Measurements from ENCODE around the gene VSNL1. TPM values are rescaled to one million over a fixed set of nuclear protein-coding genes. Genes with fewer than 3 reads are reported as not detected.
"Not testable (repeated sequence)": the region's sequence is repeated elsewhere in the genome, so short reads cannot be mapped to it uniquely, and the experiment has no call there.

Gene VSNL1
- total RNA-seq, 1 donor from 2014 or later = 2.1 TPM

DNA sequence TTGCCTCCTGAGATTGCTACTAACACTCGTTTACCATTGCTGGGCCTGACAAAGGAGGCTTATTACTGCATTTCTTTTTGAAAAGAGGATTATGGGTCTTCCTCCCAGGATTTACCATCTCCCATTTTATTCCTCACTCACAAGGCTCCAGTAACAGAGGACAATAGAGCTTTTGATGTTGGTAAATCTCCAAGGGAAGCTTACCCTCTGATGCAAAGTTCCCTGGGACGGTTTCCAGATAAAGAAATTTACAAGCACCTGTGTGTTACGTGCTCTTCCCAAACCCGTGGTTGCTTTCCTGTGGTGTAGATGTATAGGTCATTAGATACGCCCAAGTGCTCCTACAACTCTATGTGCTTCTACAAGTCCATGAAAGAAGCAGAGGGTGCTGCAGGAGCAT lies 17.1 kb downstream of the VSNL1 start:
- Histone ChIP-seq H3K27ac (ENCODE audit: low read depth, low read length) (no peak overlapping the region), H3K9me3 (ENCODE audit: control insufficient read depth in 3 of 3, low read length in 3 of 3) (no peaks in the 10 kb centered on the region), H3K9ac (ENCODE audit: low read depth in 1 of 3, low read length in 3 of 3) (no peak overlapping the region), H3K4me1 (ENCODE audit: control insufficient read depth in 3 of 3, insufficient read depth in 3 of 3, low read length in 3 of 3) (no peaks in the 10 kb centered on the region), H3K36me3 (ENCODE audit: control insufficient read depth in 3 of 3, insufficient read depth in 3 of 3, low read length in 3 of 3) (no peaks in the 10 kb centered on the region), H3K27me3 (ENCODE audit: control insufficient read depth in 3 of 3, insufficient read depth in 3 of 3, low read length in 3 of 3) (peaks cover 0 to 2% (median 0%) of the 10 kb centered on the region in 3 donors), H3K4me3 (ENCODE audit: low read length in 3 of 3) (no peak overlapping the region)

DNA sequence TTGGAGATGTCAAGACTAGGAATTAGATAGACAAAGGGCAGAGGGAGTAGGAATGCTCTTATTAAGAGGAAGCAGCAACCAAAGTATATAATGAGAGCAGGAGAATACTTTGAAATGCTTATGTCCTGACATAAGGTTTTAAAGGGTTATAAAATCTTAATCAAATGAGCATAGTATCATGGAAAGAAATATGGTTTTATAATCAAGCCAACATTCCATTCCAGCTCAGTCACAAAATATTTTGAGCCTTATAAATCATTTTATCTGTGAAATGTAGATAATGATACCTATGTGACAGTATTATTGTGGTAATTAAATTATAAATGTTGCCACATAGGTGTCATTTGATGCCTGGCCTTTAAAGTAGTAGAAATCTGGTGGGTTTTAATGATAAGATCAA lies 17.6 kb downstream of the VSNL1 start:
- Histone ChIP-seq H3K9me3 (ENCODE audit: control insufficient read depth in 3 of 3, low read length in 3 of 3) (no peaks in the 10 kb centered on the region), H3K36me3 (ENCODE audit: control insufficient read depth in 3 of 3, insufficient read depth in 3 of 3, low read length in 3 of 3) (no peaks in the 10 kb centered on the region), H3K4me1 (ENCODE audit: control insufficient read depth in 3 of 3, insufficient read depth in 3 of 3, low read length in 3 of 3) (no peaks in the 10 kb centered on the region), H3K4me3 (ENCODE audit: low read length in 3 of 3) (no peak overlapping the region), H3K27ac (ENCODE audit: low read depth, low read length) (no peak overlapping the region), H3K9ac (ENCODE audit: low read depth in 1 of 3, low read length in 3 of 3) (no peak overlapping the region), H3K27me3 (ENCODE audit: control insufficient read depth in 3 of 3, insufficient read depth in 3 of 3, low read length in 3 of 3) (peaks cover 0 to 2% (median 0%) of the 10 kb centered on the region in 3 donors)

DNA sequence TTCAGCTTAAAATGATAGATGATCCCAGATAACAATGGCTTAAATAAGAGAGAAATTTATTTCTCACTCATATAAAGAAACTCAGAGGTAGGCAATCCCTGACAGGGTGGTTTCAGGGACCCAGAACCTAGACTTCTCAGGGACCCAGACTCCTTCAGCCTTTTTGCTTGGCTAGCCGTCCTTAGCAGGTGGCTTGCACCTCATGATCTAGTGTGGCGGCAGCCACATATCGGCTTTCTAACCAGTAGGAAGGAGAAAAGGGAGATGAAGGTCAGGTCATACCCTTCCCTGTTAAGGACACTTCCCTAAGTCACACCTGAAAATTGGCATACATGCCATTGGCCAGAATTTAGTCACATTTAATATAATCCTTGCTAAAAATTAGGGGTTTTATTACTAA lies 18.4 kb downstream of the VSNL1 start:
- Histone ChIP-seq H3K36me3 (ENCODE audit: control insufficient read depth in 3 of 3, insufficient read depth in 3 of 3, low read length in 3 of 3) (no peaks in the 10 kb centered on the region), H3K4me1 (ENCODE audit: control insufficient read depth in 3 of 3, insufficient read depth in 3 of 3, low read length in 3 of 3) (no peaks in the 10 kb centered on the region), H3K9ac (ENCODE audit: low read depth in 1 of 3, low read length in 3 of 3) (no peak overlapping the region), H3K27me3 (ENCODE audit: control insufficient read depth in 3 of 3, insufficient read depth in 3 of 3, low read length in 3 of 3) (peaks cover 0 to 2% (median 0%) of the 10 kb centered on the region in 3 donors), H3K4me3 (ENCODE audit: low read length in 3 of 3) (no peak overlapping the region), H3K9me3 (ENCODE audit: control insufficient read depth in 3 of 3, low read length in 3 of 3) (no peaks in the 10 kb centered on the region), H3K27ac (ENCODE audit: low read depth, low read length) (no peak overlapping the region)

DNA sequence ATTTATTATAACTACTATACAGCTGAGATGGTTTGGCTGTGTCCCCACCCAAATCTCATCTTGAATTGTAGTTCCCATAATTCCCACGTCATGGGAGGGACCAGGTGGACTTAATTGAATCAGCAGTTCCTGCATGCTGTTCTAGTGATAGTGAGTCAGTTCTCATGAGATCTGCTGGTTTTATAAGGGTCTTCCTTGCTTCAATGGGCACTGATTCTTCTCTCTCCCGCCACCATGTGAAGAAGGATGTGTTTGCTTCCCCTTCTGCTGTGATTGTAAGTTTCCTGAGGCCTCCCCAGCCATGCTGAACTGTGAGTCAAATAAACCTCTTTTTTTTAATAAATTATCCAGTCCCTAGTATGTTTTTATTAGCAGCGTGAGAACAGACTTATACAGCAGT lies 25.2 kb downstream of the VSNL1 start:
- not testable (repeated sequence) for H3K4me3 ChIP-seq (ENCODE audit: low read length in 3 of 3); H3K36me3 ChIP-seq (ENCODE audit: control insufficient read depth in 3 of 3, insufficient read depth in 3 of 3, low read length in 3 of 3); H3K4me1 ChIP-seq (ENCODE audit: control insufficient read depth in 3 of 3, insufficient read depth in 3 of 3, low read length in 3 of 3); H3K27me3 ChIP-seq (ENCODE audit: control insufficient read depth in 3 of 3, insufficient read depth in 3 of 3, low read length in 3 of 3); H3K27ac ChIP-seq (ENCODE audit: low read depth, low read length); H3K9me3 ChIP-seq (ENCODE audit: control insufficient read depth in 3 of 3, low read length in 3 of 3); H3K9ac ChIP-seq (ENCODE audit: low read depth in 1 of 3, low read length in 3 of 3)

DNA sequence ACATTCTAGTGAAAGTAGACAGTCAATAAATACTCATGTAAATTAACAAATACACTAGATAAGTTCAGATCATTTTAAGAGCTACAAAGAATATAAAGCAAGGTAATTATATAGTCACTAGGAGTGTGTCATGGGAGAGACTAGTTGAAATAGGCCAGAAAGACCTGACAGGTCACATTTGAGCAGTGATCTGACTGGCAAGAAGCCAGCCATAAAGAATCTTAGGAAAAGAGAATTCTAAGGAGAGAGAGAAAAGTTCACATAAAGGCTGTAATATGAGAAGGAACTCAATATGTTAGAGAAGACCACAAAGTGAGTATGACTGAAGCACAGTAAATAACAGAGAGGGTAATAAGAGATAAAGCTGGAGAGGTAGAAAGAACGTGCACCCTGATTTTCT lies 31.2 kb downstream of the VSNL1 start:
- no peaks in the 10 kb centered on the region for H3K27me3 ChIP-seq (ENCODE audit: control insufficient read depth in 3 of 3, insufficient read depth in 3 of 3, low read length in 3 of 3)
- H3K9ac ChIP-seq (ENCODE audit: low read depth in 1 of 3, low read length in 3 of 3) = no peak overlapping the region
- H3K9me3 ChIP-seq (ENCODE audit: control insufficient read depth in 3 of 3, low read length in 3 of 3) = no peaks in the 10 kb centered on the region
- H3K4me1 ChIP-seq (ENCODE audit: control insufficient read depth in 3 of 3, insufficient read depth in 3 of 3, low read length in 3 of 3) = no peaks in the 10 kb centered on the region
- H3K36me3 ChIP-seq (ENCODE audit: control insufficient read depth in 3 of 3, insufficient read depth in 3 of 3, low read length in 3 of 3) = no peaks in the 10 kb centered on the region
- H3K27ac ChIP-seq (ENCODE audit: low read depth, low read length) = no peak overlapping the region
- H3K4me3 ChIP-seq (ENCODE audit: low read length in 3 of 3) = no peak overlapping the region

DNA sequence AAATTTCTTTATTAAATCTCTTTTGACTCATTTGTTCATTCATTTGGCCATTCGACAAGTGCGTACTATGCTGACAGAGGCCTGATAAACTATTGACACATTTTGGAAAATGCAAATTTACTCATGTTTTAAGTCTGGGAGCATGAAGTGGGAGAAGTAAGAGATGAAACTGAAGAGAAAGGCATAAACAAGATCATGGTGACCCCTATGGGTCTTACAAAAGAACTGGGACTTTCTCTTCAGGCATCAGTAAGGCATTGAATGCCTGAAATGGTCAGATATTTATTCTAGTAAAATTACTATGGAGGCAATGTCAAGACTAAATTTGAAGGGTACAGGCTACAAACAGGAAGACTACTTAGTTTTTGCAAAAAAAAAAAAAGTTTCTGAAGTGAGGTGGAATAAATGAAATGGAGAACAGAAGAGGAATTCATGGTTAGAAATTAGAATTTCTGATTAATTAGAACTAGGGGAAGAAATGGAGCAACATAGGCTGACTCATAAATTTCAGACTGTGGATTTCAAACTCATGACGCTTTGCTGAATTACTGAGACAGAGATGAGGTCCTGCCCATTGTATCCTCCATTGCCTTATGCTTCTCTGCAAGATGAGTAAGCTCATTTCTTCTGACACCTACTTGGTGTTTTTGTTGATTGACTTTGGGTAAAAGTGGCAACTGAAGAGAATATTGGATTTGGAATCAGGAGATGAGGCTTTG lies 32.7 kb downstream of the VSNL1 start:
- Histone ChIP-seq H3K36me3 (ENCODE audit: control insufficient read depth in 3 of 3, insufficient read depth in 3 of 3, low read length in 3 of 3) (no peaks in the 10 kb centered on the region), H3K4me1 (ENCODE audit: control insufficient read depth in 3 of 3, insufficient read depth in 3 of 3, low read length in 3 of 3) (no peaks in the 10 kb centered on the region), H3K27me3 (ENCODE audit: control insufficient read depth in 3 of 3, insufficient read depth in 3 of 3, low read length in 3 of 3) (no peaks in the 10 kb centered on the region), H3K9ac (ENCODE audit: low read depth in 1 of 3, low read length in 3 of 3) (no peak overlapping the region), H3K27ac (ENCODE audit: low read depth, low read length) (no peak overlapping the region), H3K9me3 (ENCODE audit: control insufficient read depth in 3 of 3, low read length in 3 of 3) (no peaks in the 10 kb centered on the region), H3K4me3 (ENCODE audit: low read length in 3 of 3) (no peak overlapping the region)

DNA sequence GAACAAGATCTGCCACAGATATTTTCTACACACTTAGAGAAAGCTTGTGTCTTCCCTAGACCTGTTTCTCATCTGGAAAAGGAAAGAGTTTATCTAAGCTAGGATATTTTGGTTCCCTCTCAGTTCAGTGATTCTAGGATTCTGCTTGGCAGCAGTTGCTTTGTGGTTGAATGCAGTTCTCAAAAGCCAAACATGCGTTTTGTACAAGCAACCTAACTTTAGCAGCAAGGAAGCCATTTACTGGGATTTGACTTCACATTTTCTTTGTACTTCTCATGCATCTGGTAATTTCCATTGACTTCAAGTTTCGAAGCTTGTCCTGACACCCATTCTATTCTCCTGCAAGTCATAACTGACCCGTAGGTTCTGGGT lies 33.3 kb downstream of the VSNL1 start:
- H3K9ac ChIP-seq (ENCODE audit: low read depth in 1 of 3, low read length in 3 of 3) = no peak overlapping the region
- H3K4me3 ChIP-seq (ENCODE audit: low read length in 3 of 3) = no peak overlapping the region
- H3K27ac ChIP-seq (ENCODE audit: low read depth, low read length) = no peak overlapping the region
- no peaks in the 10 kb centered on the region for H3K9me3 ChIP-seq (ENCODE audit: control insufficient read depth in 3 of 3, low read length in 3 of 3)
- no peaks in the 10 kb centered on the region for H3K4me1 ChIP-seq (ENCODE audit: control insufficient read depth in 3 of 3, insufficient read depth in 3 of 3, low read length in 3 of 3)
- H3K27me3 ChIP-seq (ENCODE audit: control insufficient read depth in 3 of 3, insufficient read depth in 3 of 3, low read length in 3 of 3) = no peaks in the 10 kb centered on the region
- H3K36me3 ChIP-seq (ENCODE audit: control insufficient read depth in 3 of 3, insufficient read depth in 3 of 3, low read length in 3 of 3) = no peaks in the 10 kb centered on the region

DNA sequence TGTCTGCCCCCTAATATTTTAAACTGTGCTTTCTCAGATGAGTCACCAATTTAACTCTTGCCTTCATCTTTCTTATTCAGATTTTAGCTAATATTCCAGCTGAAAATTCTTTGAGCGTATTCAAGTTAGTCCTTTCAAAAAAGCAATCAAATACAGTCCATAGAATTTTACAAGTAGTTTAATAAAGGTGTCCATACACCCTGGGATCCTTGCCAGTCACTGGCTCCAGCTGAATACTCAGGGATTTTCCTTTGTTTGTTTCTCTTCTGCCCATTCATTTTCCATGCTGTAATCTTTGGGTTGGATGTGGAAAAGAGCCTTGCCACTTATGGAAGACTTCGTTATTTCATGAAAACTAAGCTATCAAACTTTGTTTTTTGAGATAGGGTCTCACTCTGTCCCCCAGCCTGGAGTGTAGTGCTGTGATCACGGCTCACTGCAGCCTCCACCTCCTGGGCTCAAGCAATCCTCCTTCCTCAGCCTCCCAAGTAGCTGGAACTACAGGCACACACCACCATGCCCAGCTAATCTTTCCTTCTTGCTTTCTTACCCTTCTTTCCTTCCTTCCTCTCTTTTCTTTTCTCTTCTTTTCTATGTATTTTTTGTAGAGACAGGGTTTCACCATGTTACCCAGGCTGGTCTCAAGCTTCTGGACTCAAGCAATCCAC lies 34.0 kb downstream of the VSNL1 start:
- no peaks in the 10 kb centered on the region for H3K9me3 ChIP-seq (ENCODE audit: control insufficient read depth in 3 of 3, low read length in 3 of 3)
- H3K4me1 ChIP-seq (ENCODE audit: control insufficient read depth in 3 of 3, insufficient read depth in 3 of 3, low read length in 3 of 3) = no peaks in the 10 kb centered on the region
- H3K9ac ChIP-seq (ENCODE audit: low read depth in 1 of 3, low read length in 3 of 3) = no peak overlapping the region
- H3K27me3 ChIP-seq (ENCODE audit: control insufficient read depth in 3 of 3, insufficient read depth in 3 of 3, low read length in 3 of 3) = no peaks in the 10 kb centered on the region
- H3K4me3 ChIP-seq (ENCODE audit: low read length in 3 of 3) = no peak overlapping the region
- no peaks in the 10 kb centered on the region for H3K36me3 ChIP-seq (ENCODE audit: control insufficient read depth in 3 of 3, insufficient read depth in 3 of 3, low read length in 3 of 3)
- no peak overlapping the region for H3K27ac ChIP-seq (ENCODE audit: low read depth, low read length)

DNA sequence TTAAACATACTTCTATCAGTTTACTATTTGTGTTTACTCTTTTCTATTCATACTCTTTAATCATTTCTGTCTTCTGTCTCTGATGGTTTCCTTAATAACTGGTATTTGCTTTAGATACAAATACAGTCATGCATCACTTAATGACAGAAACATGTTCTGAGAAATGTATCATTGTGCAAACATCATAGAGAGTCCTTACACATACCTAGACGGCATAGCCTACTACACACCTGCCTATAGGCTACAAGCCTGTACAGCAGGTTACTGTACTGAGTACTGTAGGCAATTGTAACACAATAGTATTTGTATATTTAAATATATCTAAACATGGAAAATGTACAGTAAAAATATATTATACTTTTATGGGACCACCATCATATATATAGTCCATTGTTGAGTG lies 36.3 kb downstream of the VSNL1 start:
- Histone ChIP-seq H3K9ac (ENCODE audit: low read depth in 1 of 3, low read length in 3 of 3) (no peak overlapping the region), H3K27me3 (ENCODE audit: control insufficient read depth in 3 of 3, insufficient read depth in 3 of 3, low read length in 3 of 3) (no peaks in the 10 kb centered on the region), H3K36me3 (ENCODE audit: control insufficient read depth in 3 of 3, insufficient read depth in 3 of 3, low read length in 3 of 3) (no peaks in the 10 kb centered on the region), H3K4me1 (ENCODE audit: control insufficient read depth in 3 of 3, insufficient read depth in 3 of 3, low read length in 3 of 3) (no peaks in the 10 kb centered on the region), H3K27ac (ENCODE audit: low read depth, low read length) (no peak overlapping the region), H3K9me3 (ENCODE audit: control insufficient read depth in 3 of 3, low read length in 3 of 3) (no peaks in the 10 kb centered on the region), H3K4me3 (ENCODE audit: low read length in 3 of 3) (no peak overlapping the region)

DNA sequence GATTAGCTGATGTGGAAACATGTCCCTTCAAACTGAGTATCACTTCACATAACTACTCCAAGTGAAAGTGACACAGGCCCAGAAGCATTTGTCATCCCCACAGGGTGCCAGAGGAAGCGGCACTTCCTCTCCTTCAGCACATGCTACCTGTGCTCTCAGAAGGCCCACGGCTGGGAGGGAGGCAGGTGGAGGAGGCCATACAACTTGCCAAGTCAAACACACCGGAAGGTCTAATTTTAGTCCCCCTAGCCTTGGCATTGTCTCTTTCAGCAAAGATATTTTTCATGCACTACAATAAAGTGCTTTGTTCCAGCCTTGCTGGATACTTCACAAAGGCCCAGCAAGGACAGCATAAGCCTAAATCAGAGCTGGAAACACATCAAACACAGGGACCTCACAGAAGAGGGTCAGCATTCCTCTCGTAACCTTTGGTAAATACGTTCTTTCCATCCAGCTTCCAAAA lies 38.0 kb downstream of the VSNL1 start:
- Histone ChIP-seq H3K4me1 (ENCODE audit: control insufficient read depth in 3 of 3, insufficient read depth in 3 of 3, low read length in 3 of 3) (no peaks in the 10 kb centered on the region), H3K36me3 (ENCODE audit: control insufficient read depth in 3 of 3, insufficient read depth in 3 of 3, low read length in 3 of 3) (no peaks in the 10 kb centered on the region), H3K9me3 (ENCODE audit: control insufficient read depth in 3 of 3, low read length in 3 of 3) (no peaks in the 10 kb centered on the region), H3K27me3 (ENCODE audit: control insufficient read depth in 3 of 3, insufficient read depth in 3 of 3, low read length in 3 of 3) (no peaks in the 10 kb centered on the region), H3K9ac (ENCODE audit: low read depth in 1 of 3, low read length in 3 of 3) (no peak overlapping the region), H3K4me3 (ENCODE audit: low read length in 3 of 3) (no peak overlapping the region), H3K27ac (ENCODE audit: low read depth, low read length) (no peak overlapping the region)

Data from skeletal muscle tissue (tissue), 4 donors.